ENCODE results near the gene DIAPH3. TPM values are rescaled to one million over a fixed set of nuclear protein-coding genes. Genes with fewer than 3 reads are reported as not detected.
A peak's percentile ranks its signal among the peaks of the same experiment; 100 is the strongest.

Gene DIAPH3
- total and polyA plus RNA-seq, 4 donors = 0.35 to 6.7 (median 1.1) TPM

DNA sequence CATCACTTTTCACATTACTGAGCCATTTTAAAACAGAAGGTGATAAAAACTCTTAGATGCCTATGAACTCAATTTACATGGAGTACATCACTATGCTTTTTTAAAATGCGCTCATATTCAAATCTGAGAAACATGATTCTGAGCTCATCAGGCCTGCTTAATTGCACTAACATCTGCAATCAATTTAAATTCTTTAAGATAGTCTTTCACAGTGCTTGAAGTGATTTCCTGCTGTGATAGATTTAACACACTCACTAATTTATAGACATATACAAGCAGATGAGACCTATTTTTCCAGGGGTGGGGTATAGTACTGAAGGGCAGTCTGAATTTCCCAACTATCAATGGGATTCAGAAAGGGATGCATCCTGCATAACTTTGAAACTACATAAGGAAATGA, 82.9 kb downstream of the DIAPH3 start:
- 97 to 99% methylated on average over 1 of the region's 1 CpG for WGBS, 2 donors
- H3K4me3 ChIP-seq = no peak overlapping the region
- no peak overlapping the region for H3K27ac ChIP-seq (ENCODE audit: low read depth in 1 of 2, low read length in 1 of 2)
- no peaks in the 10 kb centered on the region for H3K9me3 ChIP-seq (ENCODE audit: control insufficient read depth in 4 of 4, insufficient read depth in 3 of 4, low read length in 3 of 4)
- DNase-seq (no peak), ATAC-seq (ENCODE audit: insufficient read depth, low FRiP score) (no peak)
- H3K9ac ChIP-seq (ENCODE audit: insufficient read depth in 1 of 2, low read length in 2 of 2) = no peak overlapping the region
- no peaks in the 10 kb centered on the region for H3K36me3 ChIP-seq (ENCODE audit: control insufficient read depth in 4 of 4, insufficient read depth in 4 of 4, low read length in 4 of 4)
- no peaks in the 10 kb centered on the region for H3K27me3 ChIP-seq (ENCODE audit: control insufficient read depth in 3 of 3, insufficient read depth in 3 of 3, low read length in 2 of 3)
- no peaks in the 10 kb centered on the region for H3K4me1 ChIP-seq (ENCODE audit: control insufficient read depth in 5 of 5, insufficient read depth in 5 of 5, low read length in 5 of 5)
- TF ChIP-seq, protein P1, sequence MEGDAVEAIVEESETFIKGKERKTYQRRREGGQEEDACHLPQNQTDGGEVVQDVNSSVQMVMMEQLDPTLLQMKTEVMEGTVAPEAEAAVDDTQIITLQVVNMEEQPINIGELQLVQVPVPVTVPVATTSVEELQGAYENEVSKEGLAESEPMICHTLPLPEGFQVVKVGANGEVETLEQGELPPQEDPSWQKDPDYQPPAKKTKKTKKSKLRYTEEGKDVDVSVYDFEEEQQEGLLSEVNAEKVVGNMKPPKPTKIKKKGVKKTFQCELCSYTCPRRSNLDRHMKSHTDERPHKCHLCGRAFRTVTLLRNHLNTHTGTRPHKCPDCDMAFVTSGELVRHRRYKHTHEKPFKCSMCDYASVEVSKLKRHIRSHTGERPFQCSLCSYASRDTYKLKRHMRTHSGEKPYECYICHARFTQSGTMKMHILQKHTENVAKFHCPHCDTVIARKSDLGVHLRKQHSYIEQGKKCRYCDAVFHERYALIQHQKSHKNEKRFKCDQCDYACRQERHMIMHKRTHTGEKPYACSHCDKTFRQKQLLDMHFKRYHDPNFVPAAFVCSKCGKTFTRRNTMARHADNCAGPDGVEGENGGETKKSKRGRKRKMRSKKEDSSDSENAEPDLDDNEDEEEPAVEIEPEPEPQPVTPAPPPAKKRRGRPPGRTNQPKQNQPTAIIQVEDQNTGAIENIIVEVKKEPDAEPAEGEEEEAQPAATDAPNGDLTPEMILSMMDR (IDR thresholded peaks at IDR 0.05; ENCODE audit: control extremely low read depth, extremely low read depth) = no peak

DNA sequence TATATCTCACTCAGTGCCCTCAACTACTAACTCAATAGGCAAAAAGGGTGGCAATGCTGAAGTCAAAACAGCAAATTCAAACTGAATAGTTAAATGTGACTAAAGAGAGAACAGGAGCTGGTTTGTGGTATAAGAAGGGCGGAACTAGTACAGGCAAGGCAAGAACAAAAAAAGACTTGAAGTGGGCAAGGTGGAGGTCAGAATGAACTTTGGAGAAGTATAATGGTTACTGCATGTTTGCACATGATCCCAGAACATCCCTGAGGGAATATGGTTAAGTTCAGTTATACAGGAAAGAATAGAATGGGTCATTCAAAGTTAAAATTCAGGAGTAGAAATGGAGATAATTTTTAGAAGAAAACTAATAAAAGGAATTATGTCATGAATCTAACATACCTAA, 85.5 kb downstream of the DIAPH3 start:
- H3K9ac ChIP-seq (ENCODE audit: insufficient read depth in 1 of 2, low read length in 2 of 2) = no peak overlapping the region
- 94 to 97% methylated on average over 1 of the region's 1 CpG for WGBS, 2 donors
- no peak overlapping the region for H3K27ac ChIP-seq (ENCODE audit: low read depth in 1 of 2, low read length in 1 of 2)
- no peaks in the 10 kb centered on the region for H3K4me1 ChIP-seq (ENCODE audit: control insufficient read depth in 5 of 5, insufficient read depth in 5 of 5, low read length in 5 of 5)
- ATAC-seq (ENCODE audit: insufficient read depth, low FRiP score) = no peak
- no peaks in the 10 kb centered on the region for H3K27me3 ChIP-seq (ENCODE audit: control insufficient read depth in 3 of 3, insufficient read depth in 3 of 3, low read length in 2 of 3)
- TF ChIP-seq, protein P1 (IDR thresholded peaks at IDR 0.05; ENCODE audit: control extremely low read depth, extremely low read depth) = no peak
- H3K36me3 ChIP-seq (ENCODE audit: control insufficient read depth in 4 of 4, insufficient read depth in 4 of 4, low read length in 4 of 4) = no peaks in the 10 kb centered on the region
- no peaks in the 10 kb centered on the region for H3K9me3 ChIP-seq (ENCODE audit: control insufficient read depth in 4 of 4, insufficient read depth in 3 of 4, low read length in 3 of 4)
- H3K4me3 ChIP-seq = no peak overlapping the region
- DNase-seq = no peak

DNA sequence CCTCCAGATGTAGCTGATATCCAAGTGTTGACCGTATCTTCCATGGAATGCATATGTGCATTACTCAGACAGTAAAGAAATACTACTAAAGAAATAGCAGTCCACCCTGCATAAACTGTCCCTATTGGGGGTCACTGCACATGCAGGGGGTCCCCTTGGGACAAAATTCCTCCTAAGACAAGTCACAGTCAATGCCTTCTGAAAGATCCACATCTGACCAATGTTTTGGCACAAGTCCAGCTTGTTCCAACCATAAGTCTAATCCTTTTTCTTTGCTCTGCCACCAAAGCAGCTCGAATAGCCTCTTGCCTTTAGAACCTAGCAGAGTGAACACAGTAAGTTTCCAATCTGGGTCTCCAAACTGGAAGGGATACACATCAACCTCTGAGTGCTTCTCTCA, 87.9 kb downstream of the DIAPH3 start:
- Histone ChIP-seq H3K36me3 (ENCODE audit: control insufficient read depth in 4 of 4, insufficient read depth in 4 of 4, low read length in 4 of 4) (no peaks in the 10 kb centered on the region), H3K9ac (ENCODE audit: insufficient read depth in 1 of 2, low read length in 2 of 2) (no peak overlapping the region), H3K9me3 (ENCODE audit: control insufficient read depth in 4 of 4, insufficient read depth in 3 of 4, low read length in 3 of 4) (no peaks in the 10 kb centered on the region), H3K4me1 (ENCODE audit: control insufficient read depth in 5 of 5, insufficient read depth in 5 of 5, low read length in 5 of 5) (no peaks in the 10 kb centered on the region), H3K27me3 (ENCODE audit: control insufficient read depth in 3 of 3, insufficient read depth in 3 of 3, low read length in 2 of 3) (no peaks in the 10 kb centered on the region), H3K4me3 (no peak overlapping the region), H3K27ac (ENCODE audit: low read depth in 1 of 2, low read length in 1 of 2) (no peak overlapping the region)
- DNase-seq = peak in 1 of 3 donors; percentile 18
- no peak for ATAC-seq (ENCODE audit: insufficient read depth, low FRiP score)
- 90 to 94% methylated on average over 2 of the region's 2 CpGs for WGBS, 2 donors
- TF ChIP-seq, protein P1 (IDR thresholded peaks at IDR 0.05; ENCODE audit: control extremely low read depth, extremely low read depth) = no peak

DNA sequence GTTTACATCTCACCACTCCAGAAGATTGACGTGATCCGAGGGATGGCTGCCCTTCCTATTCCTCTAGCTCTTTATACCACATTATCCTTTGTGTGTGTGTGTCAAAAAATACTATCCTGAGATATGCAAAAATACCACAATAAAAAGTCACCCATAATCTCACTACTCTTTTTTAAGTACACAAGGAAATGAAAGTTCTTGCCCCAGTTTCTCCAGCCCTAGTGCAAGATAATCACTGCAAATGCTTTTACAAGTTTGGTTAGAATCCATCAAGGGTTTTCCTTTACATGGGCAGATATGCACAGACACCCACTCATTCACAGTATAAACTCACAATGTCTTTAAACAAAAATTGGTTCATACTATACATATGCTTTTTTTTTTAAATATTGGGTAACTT, 89.3 kb downstream of the DIAPH3 start:
- TF ChIP-seq, protein P1 (IDR thresholded peaks at IDR 0.05; ENCODE audit: control extremely low read depth, extremely low read depth) = no peak
- WGBS, 2 donors = 91 to 94% methylated on average over 2 of the region's 2 CpGs
- H3K27ac ChIP-seq (ENCODE audit: low read depth in 1 of 2, low read length in 1 of 2) = no peak overlapping the region
- H3K27me3 ChIP-seq (ENCODE audit: control insufficient read depth in 3 of 3, insufficient read depth in 3 of 3, low read length in 2 of 3) = no peaks in the 10 kb centered on the region
- peak in 1 of 3 donors; percentile 13 for DNase-seq
- no peak for ATAC-seq (ENCODE audit: insufficient read depth, low FRiP score)
- no peaks in the 10 kb centered on the region for H3K9me3 ChIP-seq (ENCODE audit: control insufficient read depth in 4 of 4, insufficient read depth in 3 of 4, low read length in 3 of 4)
- no peaks in the 10 kb centered on the region for H3K36me3 ChIP-seq (ENCODE audit: control insufficient read depth in 4 of 4, insufficient read depth in 4 of 4, low read length in 4 of 4)
- no peak overlapping the region for H3K9ac ChIP-seq (ENCODE audit: insufficient read depth in 1 of 2, low read length in 2 of 2)
- H3K4me3 ChIP-seq = no peak overlapping the region
- H3K4me1 ChIP-seq (ENCODE audit: control insufficient read depth in 5 of 5, insufficient read depth in 5 of 5, low read length in 5 of 5) = no peaks in the 10 kb centered on the region
